HFF-Myc (cell line): ENCODE data around the gene B2M.
A peak's percentile ranks its signal among the peaks of the same experiment; 100 is the strongest.

Experiments used
- DNase-seq: peaks from one replicate; pipeline ENCODE4 v3.0.0-alpha.2; 2011; ENCODE audit warnings: low read depth; ENCODE audit errors: extremely low read depth
- H3K4me3 ChIP-seq: replicated peaks from 2 replicates; pipeline ENCODE4 v1.5.1; 2011; ENCODE audit warnings: low read depth, mild to moderate bottlenecking, control low read depth, low read length
- CTCF ChIP-seq: IDR thresholded peaks from 2 replicates; pipeline ENCODE4 v1.5.1; 2012; ENCODE audit warnings: mild to moderate bottlenecking, low read depth, low read length, control low read depth; ENCODE audit errors: missing control alignments

The B2M gene

GRCh38 chr15:44713006-44713966 lies 2.0 kb downstream of the B2M start:
- H3K4me3 ChIP-seq, result peak overlapping the region; percentile 90
- DNase-seq, result no peak
- TF ChIP-seq CTCF, result peak; percentile 23

- DNase-seq, result no peak
- TF ChIP-seq CTCF, result no peak
- no peak overlapping the region for H3K4me3 ChIP-seq
These were observed 4.0 kb downstream of the B2M start for GRCh38 chr15:44715142-44715796.

DNA sequence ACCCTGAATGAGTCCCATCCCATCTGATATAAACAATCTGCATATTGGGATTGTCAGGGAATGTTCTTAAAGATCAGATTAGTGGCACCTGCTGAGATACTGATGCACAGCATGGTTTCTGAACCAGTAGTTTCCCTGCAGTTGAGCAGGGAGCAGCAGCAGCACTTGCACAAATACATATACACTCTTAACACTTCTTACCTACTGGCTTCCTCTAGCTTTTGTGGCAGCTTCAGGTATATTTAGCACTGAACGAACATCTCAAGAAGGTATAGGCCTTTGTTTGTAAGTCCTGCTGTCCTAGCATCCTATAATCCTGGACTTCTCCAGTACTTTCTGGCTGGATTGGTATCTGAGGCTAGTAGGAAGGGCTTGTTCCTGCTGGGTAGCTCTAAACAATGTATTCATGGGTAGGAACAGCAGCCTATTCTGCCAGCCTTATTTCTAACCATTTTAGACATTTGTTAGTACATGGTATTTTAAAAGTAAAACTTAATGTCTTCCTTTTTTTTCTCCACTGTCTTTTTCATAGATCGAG lies 4.5 kb downstream of the B2M start:
- no peak for TF ChIP-seq CTCF
- no peak overlapping the region for H3K4me3 ChIP-seq
- no peak for DNase-seq

- no peak for TF ChIP-seq CTCF
- no peak for DNase-seq
- H3K4me3 ChIP-seq, result no peak overlapping the region
These were observed 5.8 kb downstream of the B2M start for GRCh38 chr15:44716983-44717602.

DNA sequence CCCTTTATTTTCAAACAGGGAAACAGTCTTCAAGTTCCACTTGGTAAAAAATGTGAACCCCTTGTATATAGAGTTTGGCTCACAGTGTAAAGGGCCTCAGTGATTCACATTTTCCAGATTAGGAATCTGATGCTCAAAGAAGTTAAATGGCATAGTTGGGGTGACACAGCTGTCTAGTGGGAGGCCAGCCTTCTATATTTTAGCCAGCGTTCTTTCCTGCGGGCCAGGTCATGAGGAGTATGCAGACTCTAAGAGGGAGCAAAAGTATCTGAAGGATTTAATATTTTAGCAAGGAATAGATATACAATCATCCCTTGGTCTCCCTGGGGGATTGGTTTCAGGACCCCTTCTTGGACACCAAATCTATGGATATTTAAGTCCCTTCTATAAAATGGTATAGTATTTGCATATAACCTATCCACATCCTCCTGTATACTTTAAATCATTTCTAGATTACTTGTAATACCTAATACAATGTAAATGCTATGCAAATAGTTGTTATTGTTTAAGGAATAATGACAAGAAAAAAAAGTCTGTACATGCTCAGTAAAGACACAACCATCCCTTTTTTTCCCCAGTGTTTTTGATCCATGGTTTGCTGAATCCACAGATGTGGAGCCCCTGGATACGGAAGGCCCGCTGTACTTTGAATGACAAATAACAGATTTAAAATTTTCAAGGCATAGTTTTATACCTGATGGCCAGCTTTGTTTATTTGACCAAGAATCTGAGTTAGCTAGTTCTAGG lies 7.0 kb downstream of the B2M start:
- DNase-seq, result no peak
- H3K4me3 ChIP-seq, result no peak overlapping the region
- TF ChIP-seq CTCF, result no peak

GRCh38 chr15:44718927-44719292 lies 7.6 kb downstream of the B2M start:
- no peak for DNase-seq
- H3K4me3 ChIP-seq, result no peak overlapping the region
- TF ChIP-seq CTCF, result no peak
